Activated CD4-positive, alpha-beta T cell treated with anti-CD3 and anti-CD28 coated beads, Interleukin-2, amount 50 U/mL, for 48 hours (primary cell): ENCODE measurements around the gene STEAP3.

Source experiments
- DNase-seq, 2 experiments: peaks; one replicate each; pipeline ENCODE4 v3.0.0-alpha.2; 2020

STEAP3 gene

DNA sequence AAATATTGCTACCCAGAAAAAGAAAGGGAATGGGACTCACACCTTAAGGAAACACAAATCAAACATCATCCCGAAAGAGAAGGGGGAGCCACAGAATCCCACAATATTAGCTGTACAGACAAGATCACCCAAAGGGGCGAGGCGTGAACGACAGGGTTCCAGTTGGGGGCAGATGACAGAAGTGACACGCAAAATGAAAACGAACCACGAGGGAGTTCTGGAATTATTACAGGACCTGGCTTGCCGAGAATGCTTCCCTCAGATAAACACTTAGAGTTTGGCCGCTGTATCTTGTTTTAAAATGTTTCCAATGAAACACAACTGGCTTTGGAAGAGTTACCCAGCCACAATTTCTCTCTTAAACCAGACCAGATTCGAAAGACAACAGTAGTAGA, 82.6 kb downstream of the STEAP3 start:
- DNase-seq = no peak

DNA sequence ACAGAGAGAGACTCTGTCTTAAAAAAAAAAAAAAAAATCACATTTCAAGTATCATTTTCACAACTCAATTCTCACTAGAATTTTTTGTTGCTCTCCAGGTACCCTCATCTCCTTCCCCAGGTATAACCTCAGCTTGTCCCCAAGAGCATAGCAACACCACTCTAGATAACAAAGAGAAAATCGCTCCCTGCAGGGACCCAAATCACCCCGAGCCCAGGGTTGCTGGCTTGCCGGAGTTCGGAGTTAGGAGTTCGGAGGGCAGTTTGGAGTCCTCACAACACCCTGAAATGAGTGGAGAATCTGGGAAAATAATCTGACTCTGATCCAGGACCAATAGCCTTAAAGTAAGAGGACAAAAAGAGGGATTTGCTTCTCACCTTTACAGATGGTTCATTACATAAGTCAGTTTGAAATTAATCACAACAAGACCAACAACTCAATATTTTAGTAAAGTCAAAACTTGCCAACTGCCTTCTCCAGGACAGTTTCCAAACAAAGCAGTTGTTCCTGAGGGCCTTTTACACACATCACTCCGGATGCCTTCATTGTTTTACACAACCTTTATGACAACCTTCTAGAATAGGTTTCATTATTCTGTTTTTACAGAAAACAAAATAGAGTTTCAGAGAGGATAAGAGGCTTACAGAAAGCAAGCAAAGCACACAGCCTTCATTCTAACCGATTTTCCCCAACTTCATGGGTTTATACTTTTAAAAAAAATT, 83.9 kb downstream of the STEAP3 start:
- DNase-seq = no peak

DNA sequence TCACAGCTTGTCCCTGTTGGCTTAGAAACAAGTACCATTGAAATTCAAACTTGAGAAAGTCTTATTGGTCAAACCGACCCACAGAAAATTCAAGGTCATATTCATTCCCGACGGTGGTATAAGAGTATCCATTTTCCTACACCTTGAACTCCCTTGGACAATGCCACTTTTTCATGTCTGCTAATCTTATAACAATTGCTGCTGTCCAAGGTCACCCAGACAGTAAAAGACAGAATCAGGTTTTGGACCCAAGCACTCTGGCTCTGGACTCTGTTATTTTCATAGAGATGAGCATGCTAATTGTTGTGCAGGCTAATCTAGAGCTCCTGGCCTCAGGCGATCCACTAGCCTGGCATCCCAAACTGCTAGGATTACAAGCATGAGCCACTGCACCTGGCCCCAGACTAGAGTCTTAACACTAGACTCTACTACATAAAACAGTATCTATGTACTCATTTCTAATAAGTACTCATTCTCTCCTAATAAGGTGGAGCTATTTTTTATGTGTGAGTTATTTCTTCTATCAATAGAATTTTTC, 85.2 kb downstream of the STEAP3 start:
- DNase-seq = no peak

DNA sequence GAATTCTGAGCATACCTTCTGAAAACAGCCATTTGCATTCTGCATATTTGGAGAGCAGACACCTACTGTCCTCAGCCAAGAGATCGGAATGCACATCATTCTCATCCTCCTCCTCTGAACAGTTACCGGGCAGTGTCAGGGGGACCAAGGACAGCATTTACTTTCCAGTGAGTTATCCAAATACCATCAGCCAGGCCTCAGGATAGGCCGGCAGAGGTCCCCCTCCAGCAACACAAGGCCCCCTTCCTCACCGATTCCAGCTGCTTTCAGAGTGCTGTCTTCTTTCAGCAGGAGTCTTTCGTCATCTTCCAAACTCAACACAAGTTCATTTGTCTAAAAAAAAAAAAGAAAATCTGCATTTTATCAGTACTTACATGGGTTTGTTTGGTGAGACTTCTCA, 87.7 kb downstream of the STEAP3 start:
- DNase-seq = no peak

DNA sequence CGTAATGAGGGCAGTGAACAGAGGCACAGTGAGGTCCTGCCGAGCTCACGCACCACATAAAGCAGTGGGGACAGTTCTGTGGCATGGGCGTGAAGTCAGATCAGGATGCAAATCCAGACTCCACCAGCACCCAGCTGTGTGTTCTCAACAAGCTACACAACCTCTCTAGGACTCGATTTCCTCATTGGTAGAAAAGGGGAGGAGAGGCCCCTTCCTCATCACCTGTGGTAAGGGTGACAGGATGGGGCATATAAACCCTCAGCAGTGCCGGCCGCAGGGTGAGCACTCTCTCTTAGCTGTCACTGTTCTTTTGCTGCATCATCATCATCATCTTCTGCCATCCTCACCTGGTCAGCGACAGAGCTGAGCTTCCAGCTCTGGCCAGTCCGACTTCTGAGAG, 88.2 kb downstream of the STEAP3 start:
- DNase-seq = no peak
